Measurements from ENCODE around the gene PERP.

PERP gene

GRCh38 chr6:138116661-138116999 lies 9.4 kb upstream of the PERP start:
- TF ChIP-seq, protein P1, sequence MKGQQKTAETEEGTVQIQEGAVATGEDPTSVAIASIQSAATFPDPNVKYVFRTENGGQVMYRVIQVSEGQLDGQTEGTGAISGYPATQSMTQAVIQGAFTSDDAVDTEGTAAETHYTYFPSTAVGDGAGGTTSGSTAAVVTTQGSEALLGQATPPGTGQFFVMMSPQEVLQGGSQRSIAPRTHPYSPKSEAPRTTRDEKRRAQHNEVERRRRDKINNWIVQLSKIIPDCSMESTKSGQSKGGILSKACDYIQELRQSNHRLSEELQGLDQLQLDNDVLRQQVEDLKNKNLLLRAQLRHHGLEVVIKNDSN (IDR thresholded peaks at IDR 0.05) = no peak
- TF ChIP-seq ZBTB7A (IDR thresholded peaks at IDR 0.05; ENCODE audit: low read depth) = no peak
- TF ChIP-seq EGR1 (IDR thresholded peaks at IDR 0.05) = no peak
- TF ChIP-seq EP300 (IDR thresholded peaks at IDR 0.05; ENCODE audit: borderline replicate concordance) = no peak
- TF ChIP-seq TEAD4 (IDR thresholded peaks at IDR 0.05) = no peak
- no peak for TF ChIP-seq YY1 (IDR thresholded peaks at IDR 0.05; ENCODE audit: low read depth)
- no peak for TF ChIP-seq MAX (IDR thresholded peaks at IDR 0.05)
- no peak for TF ChIP-seq FOXM1 (IDR thresholded peaks at IDR 0.05; ENCODE audit: borderline replicate concordance, low read depth)
- TF ChIP-seq CEBPB (IDR thresholded peaks at IDR 0.05) = no peak
- no peak for TF ChIP-seq NFIC (IDR thresholded peaks at IDR 0.05)
- TF ChIP-seq TAF1 (IDR thresholded peaks at IDR 0.05; ENCODE audit: low read depth) = no peak
- no peak for TF ChIP-seq CREB1 (IDR thresholded peaks at IDR 0.05; ENCODE audit: low read depth)
- TF ChIP-seq TCF12 (IDR thresholded peaks at IDR 0.05; ENCODE audit: low read depth) = no peak
- TF ChIP-seq RAD21 (IDR thresholded peaks at IDR 0.05; ENCODE audit: low read depth) = no peak

DNA sequence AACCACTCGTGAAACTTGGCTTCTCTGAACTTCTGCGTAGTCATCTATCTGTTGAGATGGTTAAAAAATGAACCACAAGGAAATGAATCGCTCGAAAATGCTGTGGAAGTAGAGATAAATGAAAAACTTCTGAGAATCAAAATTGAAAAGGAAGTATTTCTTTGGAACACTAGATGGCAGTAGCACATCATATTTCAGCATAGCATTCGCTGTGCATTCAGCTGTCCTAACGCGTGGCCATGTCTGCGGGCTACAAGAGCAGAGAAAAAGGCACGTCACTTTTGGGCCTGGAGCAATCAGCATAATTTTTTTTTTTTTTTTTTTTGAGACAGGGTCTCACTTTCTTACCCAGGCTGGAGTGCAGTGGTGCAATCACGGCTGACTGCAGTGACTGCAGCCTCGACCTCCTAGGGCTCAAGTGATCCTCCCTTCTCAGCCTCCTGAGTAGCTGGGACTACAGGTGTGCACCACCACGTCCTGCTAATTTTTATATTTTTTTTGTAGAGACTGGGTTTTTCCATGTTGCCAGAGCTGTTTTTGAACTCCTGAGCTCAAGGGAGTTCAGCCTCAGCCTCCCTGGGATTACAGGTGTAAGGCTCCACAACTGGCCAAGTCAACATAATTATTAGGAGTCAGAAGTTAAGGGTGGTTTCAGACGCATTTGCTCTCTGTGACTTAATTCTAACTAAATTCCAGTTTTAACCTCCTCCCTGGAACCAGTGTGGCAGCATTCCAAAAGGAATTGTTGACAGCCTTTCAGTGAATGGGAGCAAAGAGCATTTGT lies 8.8 kb upstream of the PERP start:
- TF ChIP-seq MAX (IDR thresholded peaks at IDR 0.05) (0 out of 2 replicates have a peak, but pooled peaks have one; percentile 19), YY1 (IDR thresholded peaks at IDR 0.05; ENCODE audit: low read depth) (peak; percentile 55; the same call in 1 of the 2 replicates), RAD21 (IDR thresholded peaks at IDR 0.05; ENCODE audit: low read depth) (peak; percentile 92)
- TF ChIP-seq, protein P1 (IDR thresholded peaks at IDR 0.05) = no peak

DNA sequence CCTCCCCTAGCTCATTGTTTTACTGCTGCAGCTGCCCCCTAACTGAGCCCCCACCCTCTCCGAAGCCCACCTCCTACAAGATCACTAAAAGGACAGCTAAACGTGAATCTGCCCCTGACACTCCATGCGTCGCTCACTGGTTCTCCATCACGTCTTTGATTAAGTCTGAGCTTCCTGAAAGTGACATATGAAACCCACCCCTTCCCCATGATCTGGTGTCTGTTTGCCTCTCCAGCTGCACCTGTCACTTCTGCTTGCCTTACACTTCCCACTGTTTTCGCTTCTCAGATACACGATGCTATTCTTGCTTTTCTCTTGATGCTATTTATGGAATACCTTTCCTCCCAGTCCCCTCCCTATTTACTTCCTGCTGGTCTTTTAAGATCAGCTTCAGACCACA lies 8.0 kb upstream of the PERP start:
- TF ChIP-seq EGR1 (IDR thresholded peaks at IDR 0.05) = no peak
- no peak for TF ChIP-seq CEBPB (IDR thresholded peaks at IDR 0.05)
- TF ChIP-seq, protein P2, sequence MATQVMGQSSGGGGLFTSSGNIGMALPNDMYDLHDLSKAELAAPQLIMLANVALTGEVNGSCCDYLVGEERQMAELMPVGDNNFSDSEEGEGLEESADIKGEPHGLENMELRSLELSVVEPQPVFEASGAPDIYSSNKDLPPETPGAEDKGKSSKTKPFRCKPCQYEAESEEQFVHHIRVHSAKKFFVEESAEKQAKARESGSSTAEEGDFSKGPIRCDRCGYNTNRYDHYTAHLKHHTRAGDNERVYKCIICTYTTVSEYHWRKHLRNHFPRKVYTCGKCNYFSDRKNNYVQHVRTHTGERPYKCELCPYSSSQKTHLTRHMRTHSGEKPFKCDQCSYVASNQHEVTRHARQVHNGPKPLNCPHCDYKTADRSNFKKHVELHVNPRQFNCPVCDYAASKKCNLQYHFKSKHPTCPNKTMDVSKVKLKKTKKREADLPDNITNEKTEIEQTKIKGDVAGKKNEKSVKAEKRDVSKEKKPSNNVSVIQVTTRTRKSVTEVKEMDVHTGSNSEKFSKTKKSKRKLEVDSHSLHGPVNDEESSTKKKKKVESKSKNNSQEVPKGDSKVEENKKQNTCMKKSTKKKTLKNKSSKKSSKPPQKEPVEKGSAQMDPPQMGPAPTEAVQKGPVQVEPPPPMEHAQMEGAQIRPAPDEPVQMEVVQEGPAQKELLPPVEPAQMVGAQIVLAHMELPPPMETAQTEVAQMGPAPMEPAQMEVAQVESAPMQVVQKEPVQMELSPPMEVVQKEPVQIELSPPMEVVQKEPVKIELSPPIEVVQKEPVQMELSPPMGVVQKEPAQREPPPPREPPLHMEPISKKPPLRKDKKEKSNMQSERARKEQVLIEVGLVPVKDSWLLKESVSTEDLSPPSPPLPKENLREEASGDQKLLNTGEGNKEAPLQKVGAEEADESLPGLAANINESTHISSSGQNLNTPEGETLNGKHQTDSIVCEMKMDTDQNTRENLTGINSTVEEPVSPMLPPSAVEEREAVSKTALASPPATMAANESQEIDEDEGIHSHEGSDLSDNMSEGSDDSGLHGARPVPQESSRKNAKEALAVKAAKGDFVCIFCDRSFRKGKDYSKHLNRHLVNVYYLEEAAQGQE (IDR thresholded peaks at IDR 0.05; ENCODE audit: low read depth) = no peak
- no peak for TF ChIP-seq FOXM1 (IDR thresholded peaks at IDR 0.05; ENCODE audit: borderline replicate concordance, low read depth)
- no peak for TF ChIP-seq NFIC (IDR thresholded peaks at IDR 0.05)
- TF ChIP-seq EP300 (IDR thresholded peaks at IDR 0.05; ENCODE audit: borderline replicate concordance) = no peak
- no peak for TF ChIP-seq TCF12 (IDR thresholded peaks at IDR 0.05; ENCODE audit: low read depth)
- TF ChIP-seq ZBTB7A (IDR thresholded peaks at IDR 0.05; ENCODE audit: low read depth) = no peak
- TF ChIP-seq TAF1 (IDR thresholded peaks at IDR 0.05; ENCODE audit: low read depth) = no peak
- no peak for TF ChIP-seq MAX (IDR thresholded peaks at IDR 0.05)

DNA sequence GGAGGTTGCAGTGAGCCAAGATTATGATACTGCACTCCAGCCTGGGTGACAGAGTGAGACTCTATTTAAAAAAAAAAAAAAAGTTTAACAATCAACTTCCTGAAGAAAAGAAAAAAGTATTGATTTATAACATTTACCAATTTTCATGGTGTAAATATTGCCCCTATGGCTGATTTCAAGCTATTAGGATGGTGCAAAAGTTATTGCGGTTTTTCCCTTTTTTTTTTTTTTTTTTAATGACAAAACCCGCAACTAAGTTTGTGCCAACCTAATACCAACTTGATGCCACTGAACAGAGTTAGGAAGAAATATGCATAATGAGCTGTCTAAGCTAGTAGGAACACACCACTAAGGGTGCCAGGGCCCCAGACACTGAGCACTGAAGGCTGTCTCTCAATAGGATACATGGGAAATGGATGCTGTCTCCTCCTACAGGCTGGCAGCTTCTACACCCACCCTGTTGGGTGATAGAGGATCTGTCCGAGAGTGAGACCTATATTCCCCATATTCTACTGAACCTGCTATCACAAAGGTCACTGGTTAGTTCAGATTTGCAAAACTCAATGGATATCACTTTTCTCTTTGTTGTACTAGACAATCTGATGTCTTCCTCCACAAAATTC lies 6.5 kb upstream of the PERP start:
- TF ChIP-seq TEAD4 (IDR thresholded peaks at IDR 0.05) = no peak
- TF ChIP-seq TAF1 (IDR thresholded peaks at IDR 0.05; ENCODE audit: low read depth) = no peak
- TF ChIP-seq CREB1 (IDR thresholded peaks at IDR 0.05; ENCODE audit: low read depth) = no peak
- no peak for TF ChIP-seq ZBTB7A (IDR thresholded peaks at IDR 0.05; ENCODE audit: low read depth)
- TF ChIP-seq, protein P2 (IDR thresholded peaks at IDR 0.05; ENCODE audit: low read depth) = no peak
- TF ChIP-seq, protein P1 (IDR thresholded peaks at IDR 0.05) = no peak
- TF ChIP-seq NFIC (IDR thresholded peaks at IDR 0.05) = no peak
- TF ChIP-seq TCF12 (IDR thresholded peaks at IDR 0.05; ENCODE audit: low read depth) = no peak
- TF ChIP-seq EGR1 (IDR thresholded peaks at IDR 0.05) = no peak
- TF ChIP-seq FOXM1 (IDR thresholded peaks at IDR 0.05; ENCODE audit: borderline replicate concordance, low read depth) = no peak
- no peak for TF ChIP-seq YY1 (IDR thresholded peaks at IDR 0.05; ENCODE audit: low read depth)
- TF ChIP-seq EP300 (IDR thresholded peaks at IDR 0.05; ENCODE audit: borderline replicate concordance) = no peak
- TF ChIP-seq RAD21 (IDR thresholded peaks at IDR 0.05; ENCODE audit: low read depth) = no peak
- TF ChIP-seq MAX (IDR thresholded peaks at IDR 0.05) = no peak
- no peak for TF ChIP-seq CEBPB (IDR thresholded peaks at IDR 0.05)
